ENCODE measurements around the gene ACOT7. TPM values are rescaled to one million over a fixed set of nuclear protein-coding genes. Genes with fewer than 3 reads are reported as not detected.

The ACOT7 gene
- total and polyA plus RNA-seq, 2 experiments from 2014 or later: 20.3 to 39.9 TPM

- H3K79me2 ChIP-seq: no peaks in the 10 kb centered on the region
- peak overlapping the region; percentile 65 for H3K4me2 ChIP-seq
- H3K4me1 ChIP-seq (ENCODE audit: insufficient read depth): peaks cover 30% of the 10 kb centered on the region
- H3K4me3 ChIP-seq: no peak overlapping the region
- 60% methylated on average over 7 of the region's 7 CpGs for WGBS (ENCODE audit: low lambda C conversion rate, missing lambda C conversion rate)
- TF ChIP-seq EZH2 (IDR thresholded peaks at IDR 0.05; ENCODE audit: borderline replicate concordance) (no peak), EZH2phosphoT487 (IDR thresholded peaks at IDR 0.05; ENCODE audit: low read depth, severe bottlenecking, unreplicated experiment) (no peak)
- TF ChIP-seq, protein P1, sequence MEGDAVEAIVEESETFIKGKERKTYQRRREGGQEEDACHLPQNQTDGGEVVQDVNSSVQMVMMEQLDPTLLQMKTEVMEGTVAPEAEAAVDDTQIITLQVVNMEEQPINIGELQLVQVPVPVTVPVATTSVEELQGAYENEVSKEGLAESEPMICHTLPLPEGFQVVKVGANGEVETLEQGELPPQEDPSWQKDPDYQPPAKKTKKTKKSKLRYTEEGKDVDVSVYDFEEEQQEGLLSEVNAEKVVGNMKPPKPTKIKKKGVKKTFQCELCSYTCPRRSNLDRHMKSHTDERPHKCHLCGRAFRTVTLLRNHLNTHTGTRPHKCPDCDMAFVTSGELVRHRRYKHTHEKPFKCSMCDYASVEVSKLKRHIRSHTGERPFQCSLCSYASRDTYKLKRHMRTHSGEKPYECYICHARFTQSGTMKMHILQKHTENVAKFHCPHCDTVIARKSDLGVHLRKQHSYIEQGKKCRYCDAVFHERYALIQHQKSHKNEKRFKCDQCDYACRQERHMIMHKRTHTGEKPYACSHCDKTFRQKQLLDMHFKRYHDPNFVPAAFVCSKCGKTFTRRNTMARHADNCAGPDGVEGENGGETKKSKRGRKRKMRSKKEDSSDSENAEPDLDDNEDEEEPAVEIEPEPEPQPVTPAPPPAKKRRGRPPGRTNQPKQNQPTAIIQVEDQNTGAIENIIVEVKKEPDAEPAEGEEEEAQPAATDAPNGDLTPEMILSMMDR (IDR thresholded peaks at IDR 0.05; ENCODE audit: poor library complexity): no peak
- no peak overlapping the region for H2AFZ ChIP-seq
- peak; percentile 53 for DNase-seq (ENCODE audit: low spot score)
- H3K36me3 ChIP-seq (replicated peaks; ENCODE audit: insufficient read depth, low read depth): no peaks in the 10 kb centered on the region
- H3K27me3 ChIP-seq: no peaks in the 10 kb centered on the region
- H3K27ac ChIP-seq: peak overlapping the region; percentile 92
- H3K9me2 ChIP-seq (replicated peaks; ENCODE audit: insufficient read depth): no peaks in the 10 kb centered on the region
- no peaks in the 10 kb centered on the region for H4K20me1 ChIP-seq (ENCODE audit: insufficient read depth, poor library complexity, severe bottlenecking)
- no peaks in the 10 kb centered on the region for H3K9me3 ChIP-seq (ENCODE audit: low read depth)
Measured at GRCh38 chr1:6329396-6329795, 64.2 kb downstream of the ACOT7 start.

GRCh38 chr1:6328696-6329095 is 64.9 kb downstream of the ACOT7 start:
- Histone ChIP-seq H3K9me2 (replicated peaks; ENCODE audit: insufficient read depth) (no peaks in the 10 kb centered on the region), H3K9me3 (ENCODE audit: low read depth) (no peaks in the 10 kb centered on the region), H3K27ac (peak overlapping the region; percentile 92)

GRCh38 chr1:6328091-6328490 is 65.5 kb downstream of the ACOT7 start:
- no peaks in the 10 kb centered on the region for H3K27me3 ChIP-seq
- H3K4me3 ChIP-seq: no peak overlapping the region
- H3K4me2 ChIP-seq: no peak overlapping the region
- H3K4me1 ChIP-seq (ENCODE audit: insufficient read depth): peaks cover 30% of the 10 kb centered on the region
- H3K79me2 ChIP-seq: no peaks in the 10 kb centered on the region
- DNase-seq (ENCODE audit: low spot score): no peak
- no peaks in the 10 kb centered on the region for H3K9me2 ChIP-seq (replicated peaks; ENCODE audit: insufficient read depth)
- no peak for TF ChIP-seq EZH2 (IDR thresholded peaks at IDR 0.05; ENCODE audit: borderline replicate concordance)
- TF ChIP-seq, protein P1 (IDR thresholded peaks at IDR 0.05; ENCODE audit: poor library complexity): no peak
- no peak for TF ChIP-seq EZH2phosphoT487 (IDR thresholded peaks at IDR 0.05; ENCODE audit: low read depth, severe bottlenecking, unreplicated experiment)
- H3K27ac ChIP-seq: no peak overlapping the region
- H3K36me3 ChIP-seq (replicated peaks; ENCODE audit: insufficient read depth, low read depth): no peaks in the 10 kb centered on the region
- H4K20me1 ChIP-seq (ENCODE audit: insufficient read depth, poor library complexity, severe bottlenecking): no peaks in the 10 kb centered on the region
- WGBS (ENCODE audit: low lambda C conversion rate, missing lambda C conversion rate): 94% methylated on average over 5 of the region's 5 CpGs
- no peak overlapping the region for H2AFZ ChIP-seq
- no peaks in the 10 kb centered on the region for H3K9me3 ChIP-seq (ENCODE audit: low read depth)

More at GRCh38 chr1:6328696-6329095, 64.9 kb downstream of the ACOT7 start:
- no peak for DNase-seq (ENCODE audit: low spot score)
- TF ChIP-seq EZH2phosphoT487 (IDR thresholded peaks at IDR 0.05; ENCODE audit: low read depth, severe bottlenecking, unreplicated experiment): no peak
- TF ChIP-seq EZH2 (IDR thresholded peaks at IDR 0.05; ENCODE audit: borderline replicate concordance): no peak
- TF ChIP-seq, protein P1 (IDR thresholded peaks at IDR 0.05; ENCODE audit: poor library complexity): no peak
- no peak overlapping the region for H2AFZ ChIP-seq
- no peaks in the 10 kb centered on the region for H3K79me2 ChIP-seq
- H3K36me3 ChIP-seq (replicated peaks; ENCODE audit: insufficient read depth, low read depth): no peaks in the 10 kb centered on the region
- no peak overlapping the region for H3K4me3 ChIP-seq
- H3K27me3 ChIP-seq: no peaks in the 10 kb centered on the region
- 88% methylated on average over 12 of the region's 12 CpGs for WGBS (ENCODE audit: low lambda C conversion rate, missing lambda C conversion rate)
- H3K4me1 ChIP-seq (ENCODE audit: insufficient read depth): peaks cover 30% of the 10 kb centered on the region
- peak overlapping the region; percentile 65 for H3K4me2 ChIP-seq
- H4K20me1 ChIP-seq (ENCODE audit: insufficient read depth, poor library complexity, severe bottlenecking): no peaks in the 10 kb centered on the region

- Histone ChIP-seq H3K36me3 (replicated peaks; ENCODE audit: insufficient read depth, low read depth) (no peaks in the 10 kb centered on the region), H3K27ac (no peak overlapping the region), H3K79me2 (no peaks in the 10 kb centered on the region), H3K4me2 (no peak overlapping the region), H3K4me3 (no peak overlapping the region), H3K4me1 (ENCODE audit: insufficient read depth) (peaks cover 18% of the 10 kb centered on the region), H2AFZ (no peak overlapping the region), H3K9me3 (ENCODE audit: low read depth) (no peaks in the 10 kb centered on the region), H4K20me1 (ENCODE audit: insufficient read depth, poor library complexity, severe bottlenecking) (no peaks in the 10 kb centered on the region), H3K9me2 (replicated peaks; ENCODE audit: insufficient read depth) (no peaks in the 10 kb centered on the region), H3K27me3 (no peaks in the 10 kb centered on the region)
- TF ChIP-seq EZH2phosphoT487 (IDR thresholded peaks at IDR 0.05; ENCODE audit: low read depth, severe bottlenecking, unreplicated experiment) (no peak), EZH2 (IDR thresholded peaks at IDR 0.05; ENCODE audit: borderline replicate concordance) (no peak)
- TF ChIP-seq, protein P1 (IDR thresholded peaks at IDR 0.05; ENCODE audit: poor library complexity): no peak
- no peak for DNase-seq (ENCODE audit: low spot score)
- WGBS (ENCODE audit: low lambda C conversion rate, missing lambda C conversion rate): 89% methylated on average over 7 of the region's 7 CpGs
Measured at GRCh38 chr1:6325482-6325881, 68.1 kb downstream of the ACOT7 start.
